ENCODE measurements around the gene ACTN1.
"Not testable (repeated sequence)": the region's sequence is repeated elsewhere in the genome, so short reads cannot be mapped to it uniquely, and the experiment has no call there.

Gene ACTN1

GRCh38 chr14:68979021-68979721, at the start of gene ACTN1:
TSS of gene ACTN1 (minus strand) at chr14:68979302. CDS start at chr14:68979056, 246 bp downstream.
- peak; percentile 95 for DNase-seq (ENCODE audit: low read depth)

- no peak for DNase-seq (ENCODE audit: low read depth)
Observed at GRCh38 chr14:69027242-69027913, 48.3 kb upstream of the ACTN1 start.

GRCh38 chr14:69023035-69023434, 43.9 kb upstream of the ACTN1 start:
- no peak for DNase-seq (ENCODE audit: low read depth)

GRCh38 chr14:69022093-69022492, 43.0 kb upstream of the ACTN1 start:
- DNase-seq (ENCODE audit: low read depth): not testable (repeated sequence)

GRCh38 chr14:69017706-69018105, 38.6 kb upstream of the ACTN1 start:
- DNase-seq (ENCODE audit: low read depth): no peak

- DNase-seq (ENCODE audit: low read depth): no peak
Observed at GRCh38 chr14:69014829-69015259, 35.7 kb upstream of the ACTN1 start.

- no peak for DNase-seq (ENCODE audit: low read depth)
Observed at GRCh38 chr14:69013943-69014782, 35.1 kb upstream of the ACTN1 start.

- no peak for DNase-seq (ENCODE audit: low read depth)
Observed at GRCh38 chr14:69012256-69012953, 33.3 kb upstream of the ACTN1 start.

- no peak for DNase-seq (ENCODE audit: low read depth)
Observed at GRCh38 chr14:69010648-69011047, 31.5 kb upstream of the ACTN1 start.

- DNase-seq (ENCODE audit: low read depth): no peak
Observed at GRCh38 chr14:69008421-69008884, 29.4 kb upstream of the ACTN1 start.

GRCh38 chr14:69006346-69006745, 27.2 kb upstream of the ACTN1 start:
- no peak for DNase-seq (ENCODE audit: low read depth)

- DNase-seq (ENCODE audit: low read depth): peak; percentile 95
Observed at GRCh38 chr14:69005432-69006148, 26.5 kb upstream of the ACTN1 start.

GRCh38 chr14:69004731-69005431, 25.8 kb upstream of the ACTN1 start:
- DNase-seq (ENCODE audit: low read depth): no peak

GRCh38 chr14:69003626-69004025, 24.5 kb upstream of the ACTN1 start:
- no peak for DNase-seq (ENCODE audit: low read depth)

- no peak for DNase-seq (ENCODE audit: low read depth)
Observed at GRCh38 chr14:69002069-69002468, 23.0 kb upstream of the ACTN1 start.

GRCh38 chr14:69001375-69001774, 22.3 kb upstream of the ACTN1 start:
- DNase-seq (ENCODE audit: low read depth): no peak

- no peak for DNase-seq (ENCODE audit: low read depth)
Observed at GRCh38 chr14:68998062-68998461, 19.0 kb upstream of the ACTN1 start.

GRCh38 chr14:68995731-68996130, 16.6 kb upstream of the ACTN1 start:
- no peak for DNase-seq (ENCODE audit: low read depth)

- DNase-seq (ENCODE audit: low read depth): no peak
Observed at GRCh38 chr14:68994056-68994455, 15.0 kb upstream of the ACTN1 start.

- DNase-seq (ENCODE audit: low read depth): no peak
Observed at GRCh38 chr14:68987653-68988036, 8.5 kb upstream of the ACTN1 start.

Data from stromal cell of bone marrow (primary cell).